ENCODE results near the gene ELFN2.

ELFN2 gene

GRCh38 chr22:37407856-37408255, 19.4 kb downstream of the ELFN2 start:
- H3K4me3 ChIP-seq (ENCODE audit: low read depth, low read length) = no peak overlapping the region
- in situ Hi-C loops (cut with HindIII; ENCODE audit: low sequenced_read_pairs) = no loop called here
- no peak for TF ChIP-seq CTCF (IDR thresholded peaks at IDR 0.05; ENCODE audit: low read depth, low read length, missing control alignments)
- DNase-seq (ENCODE audit: low read depth) = no peak

GRCh38 chr22:37406441-37407235, 20.6 kb downstream of the ELFN2 start:
- H3K4me3 ChIP-seq (ENCODE audit: low read depth, low read length) = no peak overlapping the region
- no peak for DNase-seq (ENCODE audit: low read depth)
- in situ Hi-C loops (cut with HindIII; ENCODE audit: low sequenced_read_pairs) = no loop called here
- no peak for TF ChIP-seq CTCF (IDR thresholded peaks at IDR 0.05; ENCODE audit: low read depth, low read length, missing control alignments)

GRCh38 chr22:37404091-37404490, 23.2 kb downstream of the ELFN2 start:
- DNase-seq (ENCODE audit: low read depth) = no peak
- in situ Hi-C loops (cut with HindIII; ENCODE audit: low sequenced_read_pairs) = loop anchor here (5.0 kb wide), 1 partner anchor 82 kb away; no protein-coding TSS in a partner anchor
- no peak overlapping the region for H3K4me3 ChIP-seq (ENCODE audit: low read depth, low read length)
- TF ChIP-seq CTCF (IDR thresholded peaks at IDR 0.05; ENCODE audit: low read depth, low read length, missing control alignments) = no peak

GRCh38 chr22:37403267-37403960, 23.9 kb downstream of the ELFN2 start:
- in situ Hi-C loops (cut with HindIII; ENCODE audit: low sequenced_read_pairs) = loop anchor here (5.0 kb wide), 1 partner anchor 81 kb away; no protein-coding TSS in a partner anchor
- no peak overlapping the region for H3K4me3 ChIP-seq (ENCODE audit: low read depth, low read length)
- DNase-seq (ENCODE audit: low read depth) = no peak
- TF ChIP-seq CTCF (IDR thresholded peaks at IDR 0.05; ENCODE audit: low read depth, low read length, missing control alignments) = no peak

GRCh38 chr22:37402184-37402506, 25.1 kb downstream of the ELFN2 start:
- in situ Hi-C loops (cut with HindIII; ENCODE audit: low sequenced_read_pairs) = loop anchor here (5.0 kb wide), 1 partner anchor 80 kb away; no protein-coding TSS in a partner anchor
- TF ChIP-seq CTCF (IDR thresholded peaks at IDR 0.05; ENCODE audit: low read depth, low read length, missing control alignments) = no peak
- DNase-seq (ENCODE audit: low read depth) = no peak
- no peak overlapping the region for H3K4me3 ChIP-seq (ENCODE audit: low read depth, low read length)

GRCh38 chr22:37401401-37402183, 25.7 kb downstream of the ELFN2 start:
- in situ Hi-C loops (cut with HindIII; ENCODE audit: low sequenced_read_pairs) = loop anchor here (5.0 kb wide), 1 partner anchor 79 kb away; no protein-coding TSS in a partner anchor
- TF ChIP-seq CTCF (IDR thresholded peaks at IDR 0.05; ENCODE audit: low read depth, low read length, missing control alignments) = no peak
- no peak overlapping the region for H3K4me3 ChIP-seq (ENCODE audit: low read depth, low read length)
- DNase-seq (ENCODE audit: low read depth) = peak; percentile 83

Data from astrocyte of the cerebellum (primary cell).